H54 (cell line): ENCODE results near the gene HLA-DPB1.

ENCODE experiments used
- DNase-seq: peaks from one replicate; pipeline ENCODE4 v3.0.0; 2011; ENCODE audit warnings: low spot score, mixed read lengths; ENCODE audit not compliant: insufficient read length
- FAIRE-seq: peaks from 3 replicates; lab custom pipeline; 2011; peaks lifted over from hg19 to GRCh38; lab: Jason Lieb, UNC
- POLR2A ChIP-seq: IDR thresholded peaks from 2 replicates; pipeline ENCODE4 v1.6.1; 2011; ENCODE audit warnings: low read depth, mild to moderate bottlenecking, low read length

Gene HLA-DPB1

DNA sequence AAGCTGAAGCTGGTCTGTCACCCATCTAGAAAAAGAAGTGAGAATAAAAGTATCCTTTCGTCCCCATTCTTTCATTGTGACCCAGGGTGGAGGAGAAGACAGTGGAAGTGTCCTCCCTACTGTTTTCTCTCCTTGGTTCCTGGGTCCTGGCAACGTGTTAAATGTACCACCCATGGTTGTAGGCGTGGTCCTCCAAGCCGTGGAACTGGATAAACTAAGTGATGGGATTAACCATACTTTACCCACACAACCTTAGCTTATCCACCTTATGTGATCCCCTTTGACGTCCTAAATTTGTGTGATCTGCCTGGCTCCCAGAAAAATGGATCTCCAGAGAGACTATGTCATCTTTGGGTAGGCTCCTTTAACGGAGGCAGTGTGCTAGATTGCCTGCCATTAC is 47.4 kb downstream of the HLA-DPB1 start:
- DNase-seq (no peak), FAIRE-seq (no peak)
- no peak for TF ChIP-seq POLR2A

GRCh38 chr6:33123732-33124524 is 48.1 kb downstream of the HLA-DPB1 start:
- DNase-seq (peak; percentile 47), FAIRE-seq (peak; percentile 55)
- TF ChIP-seq POLR2A, result no peak

- DNase-seq, result no peak
- no peak for TF ChIP-seq POLR2A
- FAIRE-seq, result no peak
Observed at GRCh38 chr6:33124525-33124901, 48.7 kb downstream of the HLA-DPB1 start.

DNA sequence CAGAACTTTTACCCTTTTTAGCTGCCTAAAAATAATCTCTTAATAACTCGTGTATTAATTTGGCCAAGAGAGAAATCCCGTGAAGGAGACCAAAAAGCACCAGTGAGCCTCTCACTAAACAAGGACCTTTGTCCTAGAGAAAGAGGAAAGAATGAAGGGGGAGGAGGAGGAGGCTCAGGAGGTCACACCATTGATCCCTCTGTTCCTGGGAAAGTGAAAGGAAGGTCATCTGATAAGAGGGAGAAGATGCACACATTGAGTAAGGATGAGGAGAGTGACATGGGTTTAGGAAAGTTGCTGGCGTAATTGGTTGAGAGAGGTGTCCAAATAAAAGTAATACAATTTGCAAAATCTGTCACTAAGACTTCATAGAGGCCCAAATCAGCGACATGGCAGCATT is 49.2 kb downstream of the HLA-DPB1 start:
- DNase-seq (no peak), FAIRE-seq (no peak)
- TF ChIP-seq POLR2A, result no peak

DNA sequence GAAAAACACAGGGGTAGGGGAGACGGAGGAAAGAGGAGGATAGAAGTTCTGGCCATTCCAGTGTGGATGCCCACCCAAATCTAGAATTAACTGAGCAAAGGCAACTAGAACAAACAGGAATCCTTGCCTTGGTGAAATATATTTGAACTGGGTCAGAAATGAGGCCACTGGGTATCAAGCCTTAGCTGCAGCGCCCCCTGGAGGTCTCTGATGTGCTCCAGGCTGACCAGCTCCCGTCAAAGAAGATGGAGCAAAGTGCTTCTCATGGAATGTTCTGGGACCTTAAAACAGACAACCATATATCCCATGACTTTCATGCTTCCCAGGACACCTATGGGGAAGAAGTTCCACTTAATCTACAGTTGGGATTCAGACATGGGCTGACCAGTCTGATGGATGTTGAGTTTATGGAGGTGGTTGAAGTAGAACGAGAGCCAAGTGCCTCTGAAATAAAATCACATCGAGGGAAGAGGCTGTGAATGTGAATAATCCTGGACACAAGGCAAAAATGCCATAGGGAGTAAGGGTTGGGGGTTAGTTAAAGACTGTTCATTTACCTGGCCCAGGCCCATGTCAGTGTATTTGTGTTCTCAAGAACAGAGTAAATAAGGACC is 50.4 kb downstream of the HLA-DPB1 start:
- DNase-seq (peak; percentile 41), FAIRE-seq (no peak)
- no peak for TF ChIP-seq POLR2A

GRCh38 chr6:33128318-33128717 is 52.5 kb downstream of the HLA-DPB1 start:
- DNase-seq (no peak), FAIRE-seq (no peak)
- no peak for TF ChIP-seq POLR2A

DNA sequence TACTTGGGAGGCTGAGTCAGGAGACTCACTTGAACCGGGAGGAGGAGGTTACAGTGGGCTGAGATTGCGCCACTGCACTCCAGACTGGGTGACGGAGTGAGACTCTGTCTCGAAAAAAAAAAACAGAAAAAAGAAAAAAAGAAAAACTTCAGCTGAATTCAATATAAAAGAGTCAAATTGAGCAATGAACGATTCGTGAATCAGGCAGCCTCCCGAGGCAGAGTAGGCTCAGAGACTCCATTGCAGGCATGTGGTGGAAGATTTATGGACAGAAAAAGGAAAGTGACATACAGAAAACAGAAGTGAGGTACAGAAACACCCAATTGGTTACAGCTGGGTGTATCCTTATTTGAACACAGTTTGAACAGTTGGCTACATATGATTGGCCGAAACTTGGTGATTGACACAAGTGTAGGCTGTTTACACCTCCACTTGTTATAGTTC is 56.3 kb downstream of the HLA-DPB1 start:
- no peak for TF ChIP-seq POLR2A
- no peak for DNase-seq
- FAIRE-seq, result no peak

- DNase-seq (no peak), FAIRE-seq (no peak)
- TF ChIP-seq POLR2A, result no peak
Observed at GRCh38 chr6:33136310-33136900, 60.6 kb downstream of the HLA-DPB1 start.
